OCI-LY3 (cell line): Measurements from ENCODE around the gene CGB3.

Experiments used
- EZH2phosphoT487 ChIP-seq: fragments of 200-600 bp; shearing (Covaris generic); IDR thresholded peaks from 2 replicates; pipeline ENCODE4 v1.6.1; 2018; ENCODE audit warnings: antibody characterized with exemption, mixed run types, low read depth
- TF ChIP-seq, protein P1 (sequence below): fragments of 200-600, 300-600 bp; sonication (generic); IDR thresholded peaks from 2 replicates; pipeline ENCODE4 v1.5.1; 2014; ENCODE audit warnings: antibody characterized with exemption, low read length, low read depth

DNA sequence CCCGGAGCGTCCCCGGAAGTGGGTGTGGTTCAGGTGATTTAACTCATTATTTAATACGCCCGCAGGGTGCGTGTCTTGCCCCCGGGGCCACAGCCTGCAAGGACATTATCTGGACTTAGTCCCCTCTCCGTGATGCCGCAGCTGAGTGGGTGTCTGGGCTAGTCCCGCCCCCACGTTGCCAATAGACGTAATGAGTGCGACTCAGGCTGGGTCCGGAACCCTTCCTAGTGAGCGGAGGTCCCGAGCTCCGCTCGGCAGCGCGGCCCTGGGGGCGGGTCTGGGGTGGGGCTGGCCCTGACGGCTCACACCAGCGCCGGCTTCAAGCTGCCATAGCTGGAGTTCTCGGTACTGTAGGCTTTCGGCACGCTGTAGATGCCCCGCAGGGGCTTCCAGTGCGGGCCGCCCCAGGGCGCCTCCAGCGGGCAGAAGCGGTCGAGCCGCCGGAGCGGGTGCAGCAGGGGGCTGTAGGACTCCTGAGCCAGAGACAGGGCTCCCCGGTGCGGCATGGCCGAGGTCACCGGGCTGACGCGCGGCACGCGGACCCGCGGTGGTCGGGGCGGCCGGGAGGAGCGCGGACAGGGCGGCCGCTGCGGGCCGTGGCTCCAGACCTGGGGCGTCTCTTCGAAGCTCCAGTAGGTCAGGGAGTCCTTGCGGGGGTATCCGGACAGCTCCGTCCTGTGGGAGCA lies 6.3 kb downstream of the CGB3 start:
- TF ChIP-seq, protein P1, sequence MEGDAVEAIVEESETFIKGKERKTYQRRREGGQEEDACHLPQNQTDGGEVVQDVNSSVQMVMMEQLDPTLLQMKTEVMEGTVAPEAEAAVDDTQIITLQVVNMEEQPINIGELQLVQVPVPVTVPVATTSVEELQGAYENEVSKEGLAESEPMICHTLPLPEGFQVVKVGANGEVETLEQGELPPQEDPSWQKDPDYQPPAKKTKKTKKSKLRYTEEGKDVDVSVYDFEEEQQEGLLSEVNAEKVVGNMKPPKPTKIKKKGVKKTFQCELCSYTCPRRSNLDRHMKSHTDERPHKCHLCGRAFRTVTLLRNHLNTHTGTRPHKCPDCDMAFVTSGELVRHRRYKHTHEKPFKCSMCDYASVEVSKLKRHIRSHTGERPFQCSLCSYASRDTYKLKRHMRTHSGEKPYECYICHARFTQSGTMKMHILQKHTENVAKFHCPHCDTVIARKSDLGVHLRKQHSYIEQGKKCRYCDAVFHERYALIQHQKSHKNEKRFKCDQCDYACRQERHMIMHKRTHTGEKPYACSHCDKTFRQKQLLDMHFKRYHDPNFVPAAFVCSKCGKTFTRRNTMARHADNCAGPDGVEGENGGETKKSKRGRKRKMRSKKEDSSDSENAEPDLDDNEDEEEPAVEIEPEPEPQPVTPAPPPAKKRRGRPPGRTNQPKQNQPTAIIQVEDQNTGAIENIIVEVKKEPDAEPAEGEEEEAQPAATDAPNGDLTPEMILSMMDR, result no peak
- no peak for TF ChIP-seq EZH2phosphoT487
